ENCODE data around the gene VAT1L.

Gene VAT1L

DNA sequence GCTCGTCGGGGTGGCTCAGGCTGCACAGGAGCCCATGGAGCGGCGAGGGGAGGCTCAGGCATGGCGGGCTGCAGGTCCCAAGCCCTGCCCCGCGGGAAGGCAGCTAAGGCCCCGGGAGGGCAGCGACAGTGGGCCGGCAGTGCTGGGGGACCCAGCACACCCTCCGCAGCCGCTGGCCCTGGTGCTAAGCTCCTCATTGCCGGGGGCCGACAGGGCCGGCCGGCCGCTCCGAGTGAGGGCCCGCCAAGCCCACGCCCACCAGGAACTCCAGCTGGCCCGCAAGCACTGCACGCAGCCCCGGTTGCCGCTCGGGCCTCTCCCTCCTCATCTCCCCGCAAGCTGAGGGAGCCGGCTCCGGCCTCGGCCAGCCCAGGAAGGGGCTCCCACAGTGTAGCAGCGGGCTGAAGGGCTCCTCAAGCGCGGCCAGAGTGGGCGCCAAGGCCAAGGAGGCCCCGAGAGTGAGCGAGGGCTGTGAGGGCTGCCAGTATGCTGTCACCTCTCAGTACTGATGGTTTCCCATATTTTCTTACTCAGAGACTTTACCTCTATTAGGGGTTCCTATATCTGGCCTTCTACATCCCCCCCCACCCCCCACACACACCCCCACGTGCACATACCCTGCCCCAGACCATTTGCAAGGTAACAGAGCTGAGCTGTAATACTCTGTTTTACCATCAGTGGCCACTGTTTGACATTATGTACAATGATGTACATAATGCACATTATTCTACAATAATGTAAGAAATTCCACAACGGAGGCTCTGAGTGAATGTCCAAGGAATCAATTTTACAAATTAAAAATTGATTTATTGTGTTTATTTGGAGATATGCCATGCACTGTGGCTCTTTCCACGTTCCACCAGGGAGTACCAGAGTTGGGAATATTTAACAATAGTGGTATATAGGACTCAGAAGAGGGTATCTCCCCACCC is 3.7 kb upstream of the VAT1L start:
- no peak for DNase-seq

DNA sequence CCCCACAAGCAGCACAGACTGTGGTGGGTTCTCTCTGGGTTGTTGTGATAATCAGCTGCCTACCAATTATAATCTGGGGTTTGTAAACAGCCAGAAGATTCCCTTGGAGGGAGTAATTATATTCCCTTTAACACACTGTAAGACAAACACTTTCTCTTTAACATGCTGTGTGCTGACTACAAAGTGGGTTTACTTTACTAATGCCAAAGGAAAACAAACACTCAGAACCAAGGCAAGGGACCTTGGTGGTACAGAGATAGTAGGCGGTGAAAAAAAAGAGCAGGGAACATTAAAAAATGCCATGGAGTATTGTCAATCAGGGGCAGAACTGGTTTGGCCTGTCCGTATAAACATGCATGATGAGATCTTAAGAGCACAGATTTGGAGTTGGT is 3.0 kb upstream of the VAT1L start:
- no peak for DNase-seq

DNA sequence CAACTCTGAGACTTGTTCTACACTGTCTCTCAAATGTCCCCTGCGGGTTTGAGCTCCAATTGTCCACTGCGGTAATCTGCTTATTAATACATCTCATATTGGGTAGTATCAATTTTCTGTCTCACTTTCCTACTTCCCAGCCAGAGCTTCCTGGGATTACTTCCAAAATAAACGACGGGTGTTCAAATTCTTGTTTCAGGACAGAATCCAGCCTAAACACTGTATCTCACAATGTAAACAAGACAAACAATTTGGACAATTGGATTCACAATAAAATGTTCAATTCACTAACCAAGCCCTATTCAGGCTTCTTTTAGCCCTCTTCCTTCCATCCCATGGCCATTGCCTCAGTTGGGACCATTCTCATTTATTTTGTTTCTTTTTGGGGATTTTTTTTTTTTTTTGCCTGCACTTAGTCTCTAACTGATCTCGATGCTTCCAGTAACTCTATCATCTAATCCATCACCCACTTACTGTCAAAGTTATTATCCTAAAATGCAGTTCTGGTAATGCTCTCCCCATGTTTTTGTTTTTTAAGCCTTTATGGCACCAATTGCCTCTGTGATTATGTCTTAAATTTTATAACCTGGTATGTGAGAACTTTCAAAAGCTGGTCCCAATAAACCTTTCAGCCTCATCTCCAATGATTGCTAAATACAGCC is 2.0 kb upstream of the VAT1L start:
- no peak for DNase-seq

DNA sequence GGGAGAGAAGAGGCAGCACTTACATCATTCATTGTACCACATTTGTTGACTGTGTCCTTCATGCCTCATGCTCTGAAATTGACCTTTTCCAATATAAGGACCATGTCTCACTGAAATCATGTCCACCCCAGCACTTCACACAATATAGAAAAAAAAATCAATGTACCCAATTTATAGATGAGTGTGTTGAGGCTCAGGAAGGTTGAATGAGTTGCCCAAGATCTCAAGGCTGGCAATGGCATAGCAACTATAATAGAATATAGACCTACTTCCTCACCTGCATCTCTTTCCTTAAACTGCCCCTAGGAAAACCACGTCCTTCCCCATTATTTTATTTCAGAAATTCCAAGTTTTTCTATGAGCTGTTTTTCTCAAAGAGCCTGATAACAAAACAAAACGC is 912 bp upstream of the VAT1L start:
- no peak for DNase-seq

DNA sequence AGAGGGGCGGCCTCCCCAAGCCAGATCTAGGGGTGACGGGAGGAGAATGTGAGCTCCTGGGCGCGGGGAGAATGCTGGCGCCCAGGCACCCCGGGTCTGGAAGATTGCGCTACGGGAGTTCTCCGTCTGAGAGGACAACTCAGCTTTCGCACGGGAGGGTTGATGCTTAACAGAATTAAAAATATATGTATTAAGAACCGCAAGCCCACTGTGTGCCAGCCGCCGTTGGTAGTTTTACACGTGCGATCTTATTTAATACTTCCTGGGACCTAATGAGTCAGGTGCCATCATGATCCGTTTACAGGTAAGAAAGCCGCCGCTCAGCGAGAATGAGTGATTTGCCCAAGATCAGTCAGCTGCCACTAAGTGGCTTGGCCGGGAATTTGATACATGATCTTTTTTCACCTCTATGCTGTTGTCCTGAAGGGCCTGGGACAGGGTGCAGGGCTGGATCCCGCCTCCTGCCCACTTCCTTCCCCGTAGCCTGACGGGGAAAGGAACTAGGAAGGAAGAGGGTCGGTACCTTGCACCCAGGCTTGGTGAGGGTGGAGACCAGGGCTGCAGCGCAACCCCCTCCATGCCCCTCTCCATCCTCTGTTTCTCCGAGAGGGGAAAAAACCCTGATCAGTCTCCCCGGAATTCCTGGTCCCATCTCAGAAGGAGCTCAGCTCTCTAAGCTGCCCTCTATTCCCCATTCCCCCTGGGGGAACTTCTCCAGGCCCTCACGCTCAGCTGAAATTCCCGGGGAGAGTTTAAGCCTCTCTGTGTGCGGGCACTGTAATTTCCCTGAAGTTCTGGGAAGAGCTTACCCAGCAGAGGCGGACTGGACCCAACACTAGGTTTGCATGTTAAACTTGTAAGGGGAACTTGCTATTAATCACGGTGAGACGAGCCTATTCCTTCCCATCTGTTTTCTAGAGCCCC is 983 bp downstream of the VAT1L start:
- no peak for DNase-seq

DNA sequence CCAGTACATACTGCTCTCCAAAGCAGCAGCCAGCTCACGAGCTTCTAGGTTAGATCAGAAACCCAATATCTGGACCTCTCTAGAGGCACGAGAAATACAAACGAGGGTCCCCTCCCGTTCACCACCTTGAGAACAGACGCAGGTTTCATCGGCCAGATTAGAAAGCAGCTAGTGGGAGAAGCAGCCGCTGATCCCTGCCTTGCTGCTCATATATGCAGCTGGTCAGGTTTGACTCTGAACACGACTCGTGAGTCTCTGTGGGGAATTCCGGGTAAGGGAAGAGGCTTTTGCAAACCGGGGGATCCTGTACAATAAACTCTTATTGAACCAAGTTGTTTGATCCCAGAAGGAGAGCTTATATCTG is 1.6 kb downstream of the VAT1L start:
- DNase-seq: no peak

DNA sequence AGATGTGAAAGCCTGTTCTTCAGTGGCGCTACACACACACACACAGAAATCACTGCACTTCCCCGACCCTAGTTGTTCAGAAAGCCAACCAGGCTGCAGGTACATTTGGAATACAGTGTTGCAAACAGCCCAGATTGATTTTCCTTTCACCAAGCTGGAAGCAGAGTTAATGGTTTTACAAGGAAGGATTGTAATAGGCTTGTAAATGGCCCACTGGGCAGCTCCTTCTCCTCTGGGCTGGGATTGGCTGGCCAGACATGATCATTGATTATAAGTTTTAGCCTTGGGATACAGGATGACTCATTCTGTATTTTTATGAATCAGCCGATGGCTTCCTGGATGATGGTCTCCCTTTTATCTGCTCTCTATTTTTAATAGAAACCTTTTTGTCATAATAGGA is 2.5 kb downstream of the VAT1L start:
- no peak for DNase-seq

DNA sequence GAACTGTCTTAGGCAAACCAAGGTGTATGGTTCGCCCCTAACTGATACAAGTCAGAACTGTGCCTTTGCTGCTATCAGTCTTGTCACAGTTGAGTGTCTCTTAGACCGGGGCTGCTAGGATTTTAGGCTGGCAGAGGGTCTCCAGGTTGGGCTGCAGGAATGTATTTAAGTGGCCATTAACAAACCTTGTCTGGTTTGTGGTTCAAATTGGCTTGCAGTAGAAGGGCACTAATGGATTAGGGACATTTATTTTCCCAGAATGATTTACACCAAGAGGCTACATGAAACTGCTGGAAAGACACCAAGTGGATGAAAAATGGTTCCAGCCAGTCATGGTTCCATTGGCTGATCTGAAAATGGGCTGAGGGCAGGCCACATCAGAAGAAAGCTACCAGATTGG is 5.1 kb downstream of the VAT1L start:
- no peak for DNase-seq

DNA sequence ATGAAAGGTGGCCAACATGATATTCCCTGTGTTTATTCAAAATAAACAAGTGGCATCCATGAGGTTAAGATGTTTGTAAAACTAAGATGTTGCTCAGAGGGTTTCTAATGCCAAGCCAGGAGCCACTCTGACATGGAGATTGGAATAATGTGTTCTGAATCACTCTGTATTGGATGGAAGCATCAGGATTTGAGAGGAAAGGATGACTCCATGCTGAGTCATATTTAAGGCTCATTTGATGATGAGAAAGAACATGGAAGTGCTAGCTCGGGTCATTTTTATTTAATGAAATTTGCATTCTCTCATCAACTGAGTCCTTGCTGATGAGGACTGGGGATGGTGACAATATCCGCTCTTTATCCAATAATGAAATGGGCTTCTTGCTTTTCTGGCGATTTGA is 6.2 kb downstream of the VAT1L start:
- DNase-seq: no peak

DNA sequence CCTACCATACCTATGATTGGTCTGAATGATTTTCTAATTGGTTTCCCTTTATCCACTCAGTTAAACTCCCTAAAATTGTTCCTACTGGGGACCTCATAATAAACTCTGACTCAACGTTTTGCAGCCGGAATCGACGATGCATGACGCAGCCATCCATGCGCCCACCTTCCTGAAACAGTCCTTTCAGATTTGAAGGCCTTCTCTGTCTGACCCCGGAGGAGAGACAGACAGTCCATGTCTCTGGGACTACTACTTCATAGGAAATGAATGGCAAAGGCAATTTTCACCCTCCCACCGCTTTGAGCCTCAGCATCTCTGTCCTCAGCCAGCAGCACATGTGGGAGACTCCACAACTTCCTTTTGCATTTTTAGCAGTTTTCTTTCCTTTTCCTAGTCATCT is 13.5 kb downstream of the VAT1L start:
- DNase-seq: no peak

DNA sequence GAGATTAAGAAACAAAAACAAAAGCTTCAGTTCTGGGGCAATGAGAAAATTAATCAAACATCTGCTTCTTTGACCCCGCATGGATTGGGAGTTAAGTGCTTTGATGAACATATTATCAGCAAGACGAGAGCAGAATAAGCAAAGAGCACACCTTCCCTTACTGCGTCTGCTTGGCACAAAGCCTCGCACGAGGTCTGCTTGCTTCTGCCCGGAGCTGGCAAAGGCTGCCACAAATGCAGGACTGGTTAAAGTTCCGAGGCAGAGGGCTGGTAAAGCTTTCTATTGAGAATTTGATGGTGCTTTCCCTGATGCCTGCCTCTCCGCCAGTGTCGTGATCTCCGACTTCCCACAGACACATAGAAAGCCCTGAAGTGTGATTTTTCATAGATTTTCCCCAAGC is 17.0 kb downstream of the VAT1L start:
- no peak for DNase-seq

DNA sequence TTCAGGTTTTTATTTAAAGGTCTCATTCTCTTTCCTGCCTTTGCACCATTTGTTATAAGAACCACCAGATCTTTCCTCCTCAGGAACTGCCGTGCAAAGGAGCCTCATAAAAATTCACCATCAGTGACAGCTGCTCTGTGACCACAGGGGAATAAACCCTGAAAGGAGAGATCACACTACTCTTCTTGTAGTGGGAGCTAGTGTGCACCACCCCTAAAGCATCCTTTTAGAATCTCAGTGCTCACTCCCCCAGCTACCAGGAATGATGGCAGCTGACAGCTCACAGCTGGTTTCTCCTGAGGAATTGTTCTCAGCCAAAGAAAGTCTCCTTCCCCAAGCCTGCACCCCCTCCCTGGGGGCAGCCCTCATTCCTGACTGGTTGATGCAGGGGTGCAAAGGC is 18.7 kb downstream of the VAT1L start:
- DNase-seq: no peak

DNA sequence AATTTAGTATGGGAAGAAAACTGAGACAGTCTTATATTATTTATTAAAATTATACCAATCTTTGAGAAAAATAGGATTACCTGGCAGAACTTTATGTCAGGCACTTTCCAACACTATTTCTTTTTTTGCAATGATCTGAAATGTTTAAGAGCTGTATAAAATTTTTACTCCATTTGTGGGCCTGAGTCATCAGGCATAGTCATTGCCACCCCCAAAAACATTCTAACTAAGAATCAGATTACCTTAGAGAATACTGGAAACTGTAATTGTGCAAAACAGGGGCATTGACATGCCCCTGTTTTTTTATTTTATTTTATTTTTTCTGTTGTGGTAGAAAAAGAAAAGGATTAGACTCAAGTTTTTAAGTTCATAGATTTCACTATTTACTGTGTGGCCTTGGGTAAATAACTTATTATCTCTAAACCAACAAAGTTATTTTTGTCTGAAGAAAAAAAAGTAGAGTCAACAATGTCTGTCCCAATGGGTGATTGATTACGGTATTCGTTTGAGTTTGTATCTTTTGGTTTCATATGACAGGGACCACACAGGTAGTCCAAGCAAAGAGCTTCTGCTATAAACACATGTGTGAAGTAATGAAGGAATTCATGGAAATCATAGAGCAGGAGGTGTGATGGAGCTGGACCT is 24.6 kb downstream of the VAT1L start:
- no peak for DNase-seq

DNA sequence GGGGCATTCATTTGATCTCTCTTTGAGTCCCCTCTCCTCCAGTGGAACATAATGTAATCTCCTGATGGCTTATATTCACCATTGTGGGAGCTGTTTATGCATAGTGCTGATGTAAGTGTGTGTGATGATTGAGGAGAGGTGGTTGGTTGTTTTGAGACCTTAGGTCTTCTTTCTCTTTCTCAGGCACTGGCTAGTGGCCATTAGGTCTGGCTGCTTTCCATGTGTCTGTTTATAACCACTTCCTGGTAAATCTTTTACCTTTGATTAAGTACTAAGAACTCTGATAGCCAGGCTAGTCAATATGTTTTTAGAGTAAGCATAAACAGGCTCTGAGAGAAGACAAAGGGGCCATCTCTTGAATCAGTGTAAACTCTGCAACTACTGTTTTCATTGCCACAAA is 27.9 kb downstream of the VAT1L start:
- DNase-seq: no peak

DNA sequence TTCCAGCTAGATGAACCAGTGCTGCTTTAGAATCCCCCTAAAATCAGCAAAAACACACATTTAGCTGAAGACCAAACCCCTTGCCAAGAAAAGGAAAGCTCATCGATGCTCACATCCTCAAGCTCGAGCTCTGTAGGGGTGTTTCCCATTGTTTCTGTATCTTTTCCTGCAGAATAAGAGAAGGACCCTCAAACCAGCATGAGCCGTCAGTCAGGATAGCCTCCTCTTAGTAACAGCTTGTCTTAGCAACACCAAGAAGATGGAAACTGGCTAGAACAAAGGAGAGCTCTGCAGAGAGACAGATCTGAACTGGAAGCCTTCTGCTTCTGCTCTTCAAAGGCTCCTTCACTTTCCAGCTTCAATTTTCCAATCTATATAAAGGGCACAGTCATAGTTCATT is 32.0 kb downstream of the VAT1L start:
- DNase-seq: no peak

DNA sequence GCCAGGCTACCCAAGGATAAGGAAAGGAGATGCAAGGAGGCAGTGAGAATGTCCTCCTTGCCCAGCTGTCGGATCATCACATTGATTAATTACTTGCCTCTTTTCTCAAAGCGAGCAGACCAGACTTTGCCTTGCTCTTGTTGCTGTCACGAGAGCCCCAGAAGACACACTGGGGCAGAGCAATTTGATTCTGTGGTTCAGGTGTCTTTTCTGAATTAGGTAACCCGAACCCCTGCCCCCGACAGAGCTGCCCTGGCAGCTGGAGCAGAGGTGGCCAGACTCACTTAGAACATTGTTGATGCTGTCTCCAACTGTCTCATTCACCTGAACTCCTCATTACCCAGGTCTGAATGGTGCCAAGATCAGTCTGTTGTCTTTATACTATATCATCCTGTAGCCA is 34.3 kb downstream of the VAT1L start:
- DNase-seq: no peak

DNA sequence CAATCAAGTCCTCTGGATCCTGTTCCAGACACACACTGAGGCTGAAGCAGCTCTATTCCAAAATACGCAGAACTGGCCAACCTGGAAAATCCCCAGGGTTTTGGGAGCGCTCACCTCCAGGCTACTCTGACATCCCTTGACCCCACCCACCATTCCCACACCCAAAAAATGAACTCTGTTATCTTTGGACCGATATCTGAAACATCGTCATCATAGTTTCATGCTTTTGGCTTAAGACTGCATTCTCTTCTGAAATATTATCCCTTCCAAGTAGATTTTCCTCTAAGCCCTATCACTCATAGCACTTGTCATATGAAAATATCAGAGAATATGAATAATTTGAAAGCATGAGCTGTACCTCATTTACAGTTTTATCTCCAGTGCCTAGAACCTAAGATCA is 34.7 kb downstream of the VAT1L start:
- DNase-seq: no peak

DNA sequence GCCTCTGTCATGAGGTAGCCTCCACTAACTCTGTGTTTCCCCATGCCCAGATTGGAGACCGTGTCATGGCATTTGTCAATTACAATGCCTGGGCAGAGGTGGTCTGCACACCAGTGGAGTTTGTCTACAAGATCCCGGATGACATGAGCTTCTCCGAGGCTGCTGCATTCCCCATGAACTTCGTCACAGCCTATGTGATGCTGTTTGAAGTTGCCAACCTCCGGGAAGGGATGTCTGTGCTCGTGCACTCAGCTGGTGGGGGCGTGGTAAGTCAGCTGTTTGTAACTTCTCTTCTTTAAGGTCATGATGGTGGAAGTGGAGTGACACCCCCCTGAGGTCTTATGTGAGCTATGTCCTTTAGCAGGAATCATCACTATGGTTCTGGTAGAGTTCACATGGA is 36.8 kb downstream of the VAT1L start:
- DNase-seq: no peak

DNA sequence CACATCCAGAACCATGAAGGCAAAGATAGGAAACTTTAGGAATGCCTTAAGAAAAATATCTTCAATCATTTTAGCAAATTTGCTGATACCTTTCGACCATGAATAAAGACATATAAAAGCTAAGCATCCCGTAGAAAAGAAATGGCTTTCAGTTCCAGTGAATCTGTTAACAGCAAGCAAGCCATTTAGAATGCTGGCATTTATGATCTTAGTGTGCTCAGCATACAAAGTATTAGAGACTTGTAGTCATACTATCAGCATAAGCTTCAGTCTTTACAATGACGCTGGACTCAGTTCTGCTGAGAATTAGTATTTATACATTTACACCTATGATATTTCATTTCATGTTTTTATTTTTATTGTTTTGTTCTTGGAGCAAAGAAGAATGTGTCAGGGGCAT is 38.7 kb downstream of the VAT1L start:
- no peak for DNase-seq

DNA sequence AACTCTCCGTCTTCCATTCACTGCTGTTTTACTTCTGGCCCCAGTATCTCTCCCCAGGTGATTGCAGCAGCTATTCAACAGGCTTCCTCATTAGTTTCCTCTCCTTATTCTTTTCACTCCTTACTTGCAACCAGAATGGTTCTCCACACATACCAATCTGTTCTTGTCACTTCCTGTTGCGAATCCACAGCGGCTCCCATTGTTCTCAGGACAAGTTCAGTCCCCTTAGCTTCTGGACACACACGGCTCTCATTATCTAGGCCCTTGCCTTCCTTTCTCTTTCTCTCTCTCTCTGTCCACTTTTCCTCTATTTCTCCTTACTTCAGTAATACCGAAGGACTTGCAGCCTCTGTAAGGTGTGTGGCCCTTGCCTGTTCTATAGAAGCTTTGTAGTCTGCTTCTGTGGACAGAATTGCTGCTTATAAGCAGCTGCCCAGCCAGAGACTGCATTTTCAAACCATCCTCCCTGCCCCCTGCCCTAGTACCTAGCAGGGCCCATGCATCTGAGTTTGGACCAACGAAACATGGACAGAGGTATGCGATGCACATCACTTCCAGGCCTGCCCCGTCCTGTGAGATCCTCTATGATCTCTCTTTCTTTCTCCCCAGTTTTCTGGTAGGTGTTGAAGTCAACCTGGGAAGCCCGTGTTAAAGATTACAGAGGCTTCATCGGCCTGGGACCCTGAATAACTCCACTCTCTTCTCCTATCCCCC is 45.7 kb downstream of the VAT1L start:
- DNase-seq: no peak

DNA sequence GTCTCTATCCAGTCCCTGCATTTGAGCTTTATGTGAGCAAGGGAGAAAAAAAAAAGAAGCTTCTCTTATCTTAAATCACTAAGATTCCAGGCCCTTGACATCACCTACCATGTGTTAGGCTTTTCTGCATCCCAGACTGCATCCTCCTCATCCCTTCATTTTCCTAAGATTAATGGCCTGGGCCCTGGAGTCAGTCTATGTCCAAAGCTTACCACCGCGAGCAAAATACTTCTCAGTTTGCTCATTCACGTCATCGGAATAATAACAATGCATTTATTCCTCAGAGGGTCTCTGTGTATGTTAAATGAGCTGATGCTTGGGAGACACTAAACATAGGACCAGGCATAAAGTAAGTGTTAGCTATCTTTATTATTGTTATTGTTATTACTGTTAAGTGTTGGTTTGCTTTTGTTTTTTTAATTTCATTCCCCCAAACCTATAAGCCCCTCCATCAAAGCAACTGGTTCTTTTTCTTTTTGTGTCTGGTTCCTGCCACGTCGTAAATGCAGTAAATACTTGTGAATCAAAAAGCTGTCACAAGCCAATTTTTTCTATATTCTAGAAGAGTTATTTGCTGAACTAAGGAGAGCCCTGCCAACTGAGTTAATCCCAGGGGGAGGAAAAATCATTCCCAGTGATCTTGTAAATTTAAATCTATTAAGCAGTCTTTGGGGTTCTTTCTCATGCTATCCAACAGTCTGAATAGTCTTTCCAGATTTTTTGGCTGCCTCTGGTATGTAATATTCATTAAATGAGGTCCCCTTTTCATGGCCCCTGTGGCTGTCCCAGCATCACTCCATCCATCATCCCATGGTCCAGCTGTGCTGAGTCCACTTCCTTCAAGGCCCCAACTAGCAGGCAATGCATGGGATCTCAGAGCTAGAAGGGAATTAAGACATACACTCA is 46.5 kb downstream of the VAT1L start:
- DNase-seq: no peak

Measured in midbrain (tissue), 1 donor.